Ovary (tissue), 3 donors: ENCODE measurements around the gene GGACT.

Experiments
- EP300 ChIP-seq: sonication (generic); formaldehyde crosslinking; IDR thresholded peaks from one replicate; pipeline ENCODE4 v1.6.1; 2017; ENCODE audit warnings: antibody characterized with exemption
- POLR2A ChIP-seq: fragments of 450-650 bp; IDR thresholded peaks from one replicate; pipeline ENCODE4 v1.6.1; 2017; ENCODE audit warnings: antibody characterized with exemption, mild to moderate bottlenecking, moderate library complexity
- TF ChIP-seq, protein P1 (sequence below), 3 donors: fragments of 450-650 bp in 2 of 3; fragments of 200-600 bp in 1 of 3; IDR thresholded peaks; one replicate each; pipeline versions ENCODE4 v1.5.1 to v1.8.0; 2016 to 2022; ENCODE audit warnings: antibody characterized with exemption in 3 of 3, mild to moderate bottlenecking in 1 of 3
- donor health status: DM: no; HTN: no; CAD: no.

DNA sequence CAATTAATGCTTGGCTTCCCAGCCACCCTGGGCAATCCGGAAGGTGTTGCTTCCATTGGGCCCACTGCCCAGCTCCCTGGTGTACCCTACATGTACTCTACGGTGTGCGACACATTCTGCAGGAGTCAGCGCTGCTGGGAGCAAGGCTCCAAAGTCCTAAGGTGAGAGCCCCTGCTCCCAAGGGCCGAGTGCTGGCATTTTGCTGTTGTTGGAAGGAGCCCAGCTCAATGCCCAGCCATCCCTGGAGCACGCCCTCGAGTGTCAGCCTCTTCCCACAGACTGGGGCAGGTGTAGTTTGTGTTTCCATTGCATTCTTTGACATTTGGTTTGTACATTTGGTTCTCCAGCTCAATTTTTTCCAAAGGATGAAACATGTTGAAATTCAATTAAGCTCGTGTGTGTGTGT, 64.6 kb downstream of the GGACT start:
- TF ChIP-seq, protein P1, sequence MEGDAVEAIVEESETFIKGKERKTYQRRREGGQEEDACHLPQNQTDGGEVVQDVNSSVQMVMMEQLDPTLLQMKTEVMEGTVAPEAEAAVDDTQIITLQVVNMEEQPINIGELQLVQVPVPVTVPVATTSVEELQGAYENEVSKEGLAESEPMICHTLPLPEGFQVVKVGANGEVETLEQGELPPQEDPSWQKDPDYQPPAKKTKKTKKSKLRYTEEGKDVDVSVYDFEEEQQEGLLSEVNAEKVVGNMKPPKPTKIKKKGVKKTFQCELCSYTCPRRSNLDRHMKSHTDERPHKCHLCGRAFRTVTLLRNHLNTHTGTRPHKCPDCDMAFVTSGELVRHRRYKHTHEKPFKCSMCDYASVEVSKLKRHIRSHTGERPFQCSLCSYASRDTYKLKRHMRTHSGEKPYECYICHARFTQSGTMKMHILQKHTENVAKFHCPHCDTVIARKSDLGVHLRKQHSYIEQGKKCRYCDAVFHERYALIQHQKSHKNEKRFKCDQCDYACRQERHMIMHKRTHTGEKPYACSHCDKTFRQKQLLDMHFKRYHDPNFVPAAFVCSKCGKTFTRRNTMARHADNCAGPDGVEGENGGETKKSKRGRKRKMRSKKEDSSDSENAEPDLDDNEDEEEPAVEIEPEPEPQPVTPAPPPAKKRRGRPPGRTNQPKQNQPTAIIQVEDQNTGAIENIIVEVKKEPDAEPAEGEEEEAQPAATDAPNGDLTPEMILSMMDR (IDR thresholded peaks at IDR 0.05): no peak
- TF ChIP-seq POLR2A: no peak
- TF ChIP-seq EP300: no peak
